ENCODE data around the gene PRPF40A. TPM values are rescaled to one million over a fixed set of nuclear protein-coding genes. Genes with fewer than 3 reads are reported as not detected.

PRPF40A gene
- polyA plus RNA-seq, 3 donors, result 56.0 to 95.4 (median 66.6) TPM

DNA sequence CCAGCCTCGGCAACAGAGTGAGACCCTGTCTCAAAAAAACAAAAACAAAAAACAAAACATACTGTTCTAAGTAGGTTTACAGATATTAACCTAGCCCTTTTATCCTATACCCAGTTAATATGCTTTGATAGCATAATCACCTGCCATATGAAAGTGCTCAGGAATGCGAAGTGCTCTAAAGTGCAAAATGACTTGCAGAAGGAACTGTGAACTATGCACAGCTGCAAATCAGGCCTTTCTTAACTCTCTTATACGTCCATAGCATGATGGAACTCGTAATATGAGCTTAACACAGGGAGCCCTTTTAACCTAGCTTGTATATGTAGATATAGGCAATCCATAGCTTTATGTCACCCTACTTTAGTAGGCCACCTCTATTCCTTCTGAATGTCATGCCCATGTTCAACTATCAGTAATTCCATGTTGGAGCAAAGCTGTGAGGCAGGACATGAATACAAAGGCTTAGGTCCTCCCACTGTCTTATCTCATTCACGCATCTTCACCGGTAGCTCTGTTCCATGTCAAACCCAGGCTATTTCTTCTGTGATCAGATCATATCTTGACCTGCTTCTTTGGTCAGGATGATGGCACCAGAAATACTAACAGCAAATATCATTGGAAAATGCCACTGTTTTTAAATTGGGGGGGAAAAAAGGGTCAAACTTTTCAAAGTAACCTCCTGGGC, 72.9 kb downstream of the PRPF40A start:
- no peaks in the 10 kb centered on the region for H4K20me1 ChIP-seq (ENCODE audit: insufficient read depth, low read length)
- peaks cover 0 to 7% of the 10 kb centered on the region in 2 donors for H3K36me3 ChIP-seq (replicated peaks in 1 of 2; ENCODE audit: control insufficient read depth in 1 of 2, insufficient read depth in 2 of 2, low read length in 2 of 2)
- Mint-ChIP-seq H3K4me3 (no peak overlapping the region), H3K9me3 (no peaks in the 10 kb centered on the region), H3K27ac (no peak overlapping the region), H3K36me3 (peaks cover 4 to 10% of the 10 kb centered on the region in 2 donors), H3K27me3 (ENCODE audit: low read depth in 3 of 3) (peaks cover 0 to 5% (median 3%) of the 10 kb centered on the region in 3 donors), H3K4me1 (no peaks in the 10 kb centered on the region)
- intact Hi-C loops (cut with micrococcal nuclease), result loop anchor here in 1 of 2 donors (10.0 kb wide), 1 partner anchor 610 kb away; no protein-coding TSS in a partner anchor
- 100% methylated on average over 2 of the region's 6 CpGs for WGBS (ENCODE audit: insufficient coverage)
- no peaks in the 10 kb centered on the region for H3K9me3 ChIP-seq (replicated peaks in 1 of 2; ENCODE audit: control insufficient read depth in 1 of 2, insufficient read depth in 1 of 2, low read length in 2 of 2)
- H3K4me2 ChIP-seq (replicated peaks; ENCODE audit: extremely low read depth, low read length, poor library complexity, severe bottlenecking), result no peak overlapping the region
- H3K27me3 ChIP-seq (ENCODE audit: control insufficient read depth in 2 of 2, insufficient read depth in 2 of 2, low read length in 2 of 2), result no peaks in the 10 kb centered on the region
- H3K27ac ChIP-seq (ENCODE audit: low read depth in 1 of 2, low read length in 2 of 2), result no peak overlapping the region
- H3K4me1 ChIP-seq (ENCODE audit: control insufficient read depth in 1 of 2, insufficient read depth in 2 of 2, low read length in 2 of 2), result no peaks in the 10 kb centered on the region
- DNase-seq, result no peak
- no peak overlapping the region for H3K9ac ChIP-seq (ENCODE audit: insufficient read depth, low read length, poor library complexity, severe bottlenecking)
- TF ChIP-seq, protein P1, sequence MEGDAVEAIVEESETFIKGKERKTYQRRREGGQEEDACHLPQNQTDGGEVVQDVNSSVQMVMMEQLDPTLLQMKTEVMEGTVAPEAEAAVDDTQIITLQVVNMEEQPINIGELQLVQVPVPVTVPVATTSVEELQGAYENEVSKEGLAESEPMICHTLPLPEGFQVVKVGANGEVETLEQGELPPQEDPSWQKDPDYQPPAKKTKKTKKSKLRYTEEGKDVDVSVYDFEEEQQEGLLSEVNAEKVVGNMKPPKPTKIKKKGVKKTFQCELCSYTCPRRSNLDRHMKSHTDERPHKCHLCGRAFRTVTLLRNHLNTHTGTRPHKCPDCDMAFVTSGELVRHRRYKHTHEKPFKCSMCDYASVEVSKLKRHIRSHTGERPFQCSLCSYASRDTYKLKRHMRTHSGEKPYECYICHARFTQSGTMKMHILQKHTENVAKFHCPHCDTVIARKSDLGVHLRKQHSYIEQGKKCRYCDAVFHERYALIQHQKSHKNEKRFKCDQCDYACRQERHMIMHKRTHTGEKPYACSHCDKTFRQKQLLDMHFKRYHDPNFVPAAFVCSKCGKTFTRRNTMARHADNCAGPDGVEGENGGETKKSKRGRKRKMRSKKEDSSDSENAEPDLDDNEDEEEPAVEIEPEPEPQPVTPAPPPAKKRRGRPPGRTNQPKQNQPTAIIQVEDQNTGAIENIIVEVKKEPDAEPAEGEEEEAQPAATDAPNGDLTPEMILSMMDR (IDR thresholded peaks at IDR 0.05), result no peak
- H2AFZ ChIP-seq (ENCODE audit: insufficient read depth, low read depth, low read length, poor library complexity, severe bottlenecking), result no peak overlapping the region
- H3K4me3 ChIP-seq (replicated peaks in 1 of 3; ENCODE audit: low read depth in 2 of 3, low read length in 3 of 3), result no peak overlapping the region
- no peaks in the 10 kb centered on the region for H3K79me2 ChIP-seq (ENCODE audit: insufficient read depth, low read length)

- Histone ChIP-seq H3K9me3 (replicated peaks in 1 of 2; ENCODE audit: control insufficient read depth in 1 of 2, insufficient read depth in 1 of 2, low read length in 2 of 2) (no peaks in the 10 kb centered on the region), H3K9ac (ENCODE audit: insufficient read depth, low read length, poor library complexity, severe bottlenecking) (no peak overlapping the region), H3K4me3 (replicated peaks in 1 of 3; ENCODE audit: low read depth in 2 of 3, low read length in 3 of 3) (no peak overlapping the region), H3K79me2 (ENCODE audit: insufficient read depth, low read length) (no peaks in the 10 kb centered on the region), H3K36me3 (replicated peaks in 1 of 2; ENCODE audit: control insufficient read depth in 1 of 2, insufficient read depth in 2 of 2, low read length in 2 of 2) (no peaks in the 10 kb centered on the region), H3K27ac (ENCODE audit: low read depth in 1 of 2, low read length in 2 of 2) (no peak overlapping the region), H4K20me1 (ENCODE audit: insufficient read depth, low read length) (no peaks in the 10 kb centered on the region), H3K4me1 (ENCODE audit: control insufficient read depth in 1 of 2, insufficient read depth in 2 of 2, low read length in 2 of 2) (peaks cover 3 to 9% of the 10 kb centered on the region in 2 donors), H2AFZ (ENCODE audit: insufficient read depth, low read depth, low read length, poor library complexity, severe bottlenecking) (no peak overlapping the region), H3K4me2 (replicated peaks; ENCODE audit: extremely low read depth, low read length, poor library complexity, severe bottlenecking) (no peak overlapping the region), H3K27me3 (ENCODE audit: control insufficient read depth in 2 of 2, insufficient read depth in 2 of 2, low read length in 2 of 2) (no peaks in the 10 kb centered on the region)
- H3K27ac Mint-ChIP-seq, result no peak overlapping the region
- intact Hi-C loops (cut with micrococcal nuclease), result loop anchor here (5.0 to 10.0 kb wide), 4 partner anchors 304 to 604 kb away; partner anchors contain the start of genes STAM2 (in 2 of the 2) and FMNL2 (in 1 of the 2)
- no peak overlapping the region for H3K4me3 Mint-ChIP-seq
- no peaks in the 10 kb centered on the region for H3K36me3 Mint-ChIP-seq
- WGBS (ENCODE audit: insufficient coverage), result 77% methylated on average over 6 of the region's 8 CpGs
- peaks cover 2 to 3% (median 2%) of the 10 kb centered on the region in 3 donors for H3K27me3 Mint-ChIP-seq (ENCODE audit: low read depth in 3 of 3)
- H3K9me3 Mint-ChIP-seq, result no peaks in the 10 kb centered on the region
- no peak for DNase-seq
- H3K4me1 Mint-ChIP-seq, result peaks cover 7% of the 10 kb centered on the region
- TF ChIP-seq, protein P1 (IDR thresholded peaks at IDR 0.05), result no peak
These were observed 78.7 kb downstream of the PRPF40A start for GRCh38 chr2:152638590-152638989.
